OCI-LY7 (cell line): ENCODE data around the gene MRPL34. TPM values are rescaled to one million over a fixed set of nuclear protein-coding genes. Genes with fewer than 3 reads are reported as not detected.
A peak's percentile ranks its signal among the peaks of the same experiment; 100 is the strongest.

Experiments used
- BruUV-seq: library from RNA; stranded (reverse); fragments of 400-500 nt; replicated peaks from 2 replicates; lab custom pipeline; 2021; lab: Mats Ljungman, UMichigan
- CTCF ChIA-PET: fragments of 300-600 bp; sonication (Branson Sonifier 250); formaldehyde crosslinking; loops from one replicate; lab custom pipeline; 2022; ENCODE audit warnings: antibody characterized with exemption; ENCODE audit not compliant: unreplicated experiment; lab: Charles Lee
- POLR2A ChIA-PET: fragments of 300-600 bp; sonication (Branson Sonifier 250); formaldehyde crosslinking; loops from one replicate; lab custom pipeline; 2022; ENCODE audit warnings: antibody characterized with exemption; lab: Charles Lee
- DNase-seq: peaks from one replicate; pipeline ENCODE4 v3.0.0-alpha.2; 2015; ENCODE audit warnings: low spot score
- H2AFZ ChIP-seq: fragments of 200-600 bp; sonication (generic), shearing (Covaris generic); 2 replicates; pipeline ENCODE4 v1.6.1; 2014; ENCODE audit warnings: mild to moderate bottlenecking, antibody characterized with exemption, low read length, moderate library complexity
- H3K27ac ChIP-seq: fragments of 200-600 bp; sonication (generic); 2 replicates; pipeline ENCODE4 v1.5.1; 2014; ENCODE audit warnings: mixed run types, low read depth, mild to moderate bottlenecking, moderate library complexity, low read length, inconsistent platforms; ENCODE audit not compliant: poor library complexity, severe bottlenecking
- H3K36me3 ChIP-seq: fragments of 200-600 bp; sonication (generic); 2 replicates; pipeline ENCODE4 v1.6.1; 2014; ENCODE audit warnings: mild to moderate bottlenecking, antibody characterized with exemption, low read length, moderate library complexity, mixed read lengths; ENCODE audit not compliant: insufficient read depth
- H3K4me1 ChIP-seq: fragments of 200-600 bp; sonication (generic); 2 replicates; pipeline ENCODE4 v1.5.1; 2014; ENCODE audit warnings: mild to moderate bottlenecking, low read length; ENCODE audit not compliant: insufficient read depth, poor library complexity, severe bottlenecking
- H3K4me2 ChIP-seq: fragments of 200-600 bp; sonication (generic); 2 replicates; pipeline ENCODE4 v1.6.1; 2014; ENCODE audit warnings: mild to moderate bottlenecking, low read length
- H3K4me3 ChIP-seq: fragments of 200-600 bp; sonication (generic); 2 replicates; pipeline ENCODE4 v1.5.1; 2014; ENCODE audit warnings: mild to moderate bottlenecking, low read depth, low read length; ENCODE audit not compliant: poor library complexity, severe bottlenecking
- H3K79me2 ChIP-seq: fragments of 200-600 bp; sonication (generic); 2 replicates; pipeline ENCODE4 v1.6.1; 2016; ENCODE audit warnings: low read depth, mild to moderate bottlenecking, low read length, moderate library complexity, mixed read lengths; ENCODE audit not compliant: insufficient read depth
- H3K9me2 ChIP-seq: fragments of 200-600 bp; sonication (generic); 2 replicates; pipeline ENCODE4 v1.6.1; 2016; ENCODE audit warnings: mild to moderate bottlenecking, low read length, mixed read lengths; ENCODE audit not compliant: insufficient read depth
- H3K9me3 ChIP-seq: fragments of 200-600 bp; sonication (generic); 2 replicates; pipeline ENCODE4 v1.6.1; 2014; ENCODE audit warnings: mild to moderate bottlenecking, mixed run types, low read length, mixed read lengths
- H4K20me1 ChIP-seq: fragments of 200-600 bp; sonication (generic); 2 replicates; pipeline ENCODE4 v1.6.1; 2014; ENCODE audit warnings: mild to moderate bottlenecking, antibody characterized with exemption, low read length, moderate library complexity, mixed read lengths; ENCODE audit not compliant: insufficient read depth
- CTCF ChIP-seq: fragments of 200-600 bp; sonication (generic); conservative IDR thresholded peaks from 2 replicates; pipeline ENCODE4 v1.5.1; 2014; ENCODE audit warnings: mild to moderate bottlenecking, antibody characterized with exemption, low read length, moderate library complexity, mixed read lengths
- EZH2phosphoT487 ChIP-seq: fragments of 200-600 bp; sonication (generic); IDR thresholded peaks from 2 replicates; pipeline ENCODE4 v1.6.1; 2018; ENCODE audit warnings: low read depth, borderline replicate concordance, mild to moderate bottlenecking, mixed run types, antibody characterized with exemption, low read length, moderate library complexity, mixed read lengths
- intact Hi-C: fragments of 100-400 bp; cut with micrococcal nuclease; formaldehyde crosslinking; loops from one replicate; pipeline ENCODE4 v1.10.0; 2022; ENCODE audit not compliant: unreplicated experiment
- total RNA-seq, 2 experiments: library from RNA; depleted of rRNA in 1 of 2; stranded (reverse); fragments of >200 nt in 1 of 2; shearing (Covaris generic) in 1 of 2; gene quantifications; 2 replicates each; pipeline ENCODE4 v1.2.3, GENCODE V29; 2014 to 2022

The MRPL34 gene
- total RNA-seq, 2 experiments from 2014 or later = 173 to 174 TPM

- no peak for DNase-seq
- peaks cover 13% of the 10 kb centered on the region; the same call in 1 of the 2 replicates for H3K36me3 ChIP-seq
- peaks cover 31% of the 10 kb centered on the region for H3K79me2 ChIP-seq
- BruUV-seq = no TSS peak
- no peaks in the 10 kb centered on the region for H3K9me3 ChIP-seq
- no peak overlapping the region for H3K4me3 ChIP-seq
- intact Hi-C loops = loop anchor here (5.0 kb wide), 1 partner anchor 444 kb away; the partner anchor contains the start of gene FCHO1
- POLR2A ChIA-PET = interaction anchor here (1.3 to 2.4 kb wide), 2 partner anchors 9 to 25 kb away, joined by 8 to 15 read pairs; no protein-coding TSS in a partner anchor
- 0 out of 2 replicates have a peak, but pooled peaks cover 5% of the 10 kb centered on the region for H4K20me1 ChIP-seq
- no peaks in the 10 kb centered on the region for H3K9me2 ChIP-seq
- H3K4me1 ChIP-seq = peaks cover 39% of the 10 kb centered on the region
- TF ChIP-seq EZH2phosphoT487 (no peak), CTCF (no peak)
- CTCF ChIA-PET = no interaction called here
- peak overlapping the region; percentile 76; the same call in 1 of the 2 replicates for H3K4me2 ChIP-seq
- H3K27ac ChIP-seq = peak overlapping the region; percentile 11
- H2AFZ ChIP-seq = no peak overlapping the region
Measured at GRCh38 chr19:17307876-17308377, 2.3 kb downstream of the MRPL34 start.

- Histone ChIP-seq H3K9me2 (no peaks in the 10 kb centered on the region), H3K4me3 (peak within 1 kb of the TSS; percentile 94), H4K20me1 (0 out of 2 replicates have a peak, but pooled peaks cover 5% of the 10 kb centered on the region), H2AFZ (no peak within 1 kb of the TSS), H3K9me3 (no peaks in the 10 kb centered on the region), H3K36me3 (peaks cover 21% of the 10 kb centered on the region), H3K4me1 (peaks cover 29% of the 10 kb centered on the region), H3K27ac (peak within 1 kb of the TSS; percentile 40), H3K79me2 (peaks cover 31% of the 10 kb centered on the region), H3K4me2 (peak within 1 kb of the TSS; percentile 75)
- intact Hi-C loops = loop anchor here (1.0 to 5.0 kb wide), 2 partner anchors 25 to 443 kb away; partner anchors contain the start of genes ANO8 and FCHO1
- TF ChIP-seq CTCF (no peak), EZH2phosphoT487 (no peak)
- DNase-seq = peak; percentile 100
- ChIA-PET CTCF (interaction anchor here (0.7 to 1.0 kb wide), 4 partner anchors 16 to 94 kb away, joined by 3 to 8 read pairs (median 4); partner anchors contain the start of gene USE1), POLR2A (interaction anchor here (0.6 to 2.4 kb wide), 7 partner anchors 8 to 96 kb away, joined by 3 to 15 read pairs (median 5); partner anchors contain the start of genes BABAM1 and BST2)
- BruUV-seq = TSS peak; percentile 52
Measured at GRCh38 chr19:17309198-17309964, 3.7 kb downstream of the MRPL34 start, which contains the start of gene DDA1. Gene DDA1 (plus strand): TSS chr19:17309563. CDS start chr19:17309655, 92 bp downstream.
